Esophagus squamous epithelium (tissue), 5 donors: ENCODE results near the gene CHPT1. TPM values are rescaled to one million over a fixed set of nuclear protein-coding genes. Genes with fewer than 3 reads are reported as not detected.

ENCODE experiments used
- DNase-seq: peaks from one replicate; lab custom pipeline; 2025; lab: John Stamatoyannopoulos, UW
- H3K27ac ChIP-seq, 4 donors: fragments of 200-600 bp; sonication (generic); one replicate each; pipeline ENCODE4 v1.5.1; 2016 to 2019; ENCODE audit warnings: mild to moderate bottlenecking in 1 of 4
- H3K27me3 ChIP-seq, 4 donors: fragments of 200-600 bp; sonication (generic); 1 replicate in 3 of 4; 2 replicates in 1 of 4; pipeline versions ENCODE4 v1.5.1 to v1.6.0; 2017 to 2021; ENCODE audit warnings: antibody characterized with exemption in 1 of 4
- H3K36me3 ChIP-seq, 3 donors: fragments of 200-600 bp; sonication (generic); one replicate each; pipeline ENCODE4 v1.5.1; 2016 to 2019
- H3K4me1 ChIP-seq, 3 donors: fragments of 200-600 bp; sonication (generic); one replicate each; pipeline ENCODE4 v1.5.1; 2017 to 2019
- H3K4me3 ChIP-seq, 4 donors: fragments of 200-600 bp; sonication (generic); 1 replicate in 3 of 4; 2 replicates in 1 of 4; pipeline ENCODE4 v1.5.1; 2016 to 2019; ENCODE audit warnings: mild to moderate bottlenecking in 2 of 4, moderate library complexity in 1 of 4
- H3K9me3 ChIP-seq, 3 donors: fragments of 200-600 bp; sonication (generic); one replicate each; pipeline ENCODE4 v1.5.1; 2016 to 2019
- CTCF ChIP-seq, 6 experiments: fragments of 450-650 bp in 4 of 6; fragments of 200-600 bp in 2 of 6; sonication (generic) in 2 of 6; IDR thresholded peaks; one replicate each; pipeline ENCODE4 v1.5.1; 2016 to 2019; ENCODE audit warnings: antibody characterized with exemption in 6 of 6, mild to moderate bottlenecking in 4 of 6, moderate library complexity in 4 of 6
- POLR2A ChIP-seq, 4 donors: fragments of 450-650 bp; IDR thresholded peaks; one replicate each; pipeline ENCODE4 v1.6.1; 2017; ENCODE audit warnings: antibody characterized with exemption in 4 of 4, mild to moderate bottlenecking in 4 of 4, moderate library complexity in 3 of 4
- WGBS, 2 donors: methylation state at CpG; one replicate each; pipeline ENCODE4 v1.1.5; 2018; 5-methylcytosine and 5-hydroxymethylcytosine counted together
- intact Hi-C: fragments of 100-400 bp; cut with DNase I; formaldehyde crosslinking; loops from one replicate; pipeline ENCODE4 v1.15.0; 2022
- total RNA-seq, 4 donors: library from RNA; depleted of rRNA; stranded (reverse); fragments of >200 nt; gene quantifications; one replicate each; pipeline ENCODE4 v1.1.0, GENCODE V29; 2016
- donor health status: DM: yes; HTN: yes; CAD: no.

Gene CHPT1
- total RNA-seq, 4 donors from 2014 or later: 12.7 to 53.6 (median 27.0) TPM

- no peak for TF ChIP-seq CTCF (IDR thresholded peaks at IDR 0.05)
- no peak for TF ChIP-seq POLR2A (IDR thresholded peaks at IDR 0.05)
- Histone ChIP-seq H3K9me3 (no peaks in the 10 kb centered on the region), H3K4me1 (no peaks in the 10 kb centered on the region), H3K4me3 (no peak overlapping the region), H3K27me3 (no peaks in the 10 kb centered on the region), H3K27ac (no peak overlapping the region), H3K36me3 (peaks cover 0 to 84% (median 8%) of the 10 kb centered on the region in 3 donors)
- WGBS, 2 donors: 84 to 91% methylated on average over 1 of the region's 1 CpG
- intact Hi-C loops: no loop called here
- no peak for DNase-seq
These were observed 49.2 kb downstream of the CHPT1 start for GRCh38 chr12:101746661-101747060.

- intact Hi-C loops: no loop called here
- 40 to 71% methylated on average over 1 of the region's 1 CpG for WGBS, 2 donors
- Histone ChIP-seq H3K27me3 (no peaks in the 10 kb centered on the region), H3K4me1 (no peaks in the 10 kb centered on the region), H3K4me3 (no peak overlapping the region), H3K36me3 (peaks cover 0 to 94% (median 8%) of the 10 kb centered on the region in 3 donors), H3K9me3 (no peaks in the 10 kb centered on the region), H3K27ac (no peak overlapping the region)
- no peak for TF ChIP-seq CTCF (IDR thresholded peaks at IDR 0.05)
- no peak for TF ChIP-seq POLR2A (IDR thresholded peaks at IDR 0.05)
- no peak for DNase-seq
These were observed 50.3 kb downstream of the CHPT1 start for GRCh38 chr12:101747697-101748096.

DNA sequence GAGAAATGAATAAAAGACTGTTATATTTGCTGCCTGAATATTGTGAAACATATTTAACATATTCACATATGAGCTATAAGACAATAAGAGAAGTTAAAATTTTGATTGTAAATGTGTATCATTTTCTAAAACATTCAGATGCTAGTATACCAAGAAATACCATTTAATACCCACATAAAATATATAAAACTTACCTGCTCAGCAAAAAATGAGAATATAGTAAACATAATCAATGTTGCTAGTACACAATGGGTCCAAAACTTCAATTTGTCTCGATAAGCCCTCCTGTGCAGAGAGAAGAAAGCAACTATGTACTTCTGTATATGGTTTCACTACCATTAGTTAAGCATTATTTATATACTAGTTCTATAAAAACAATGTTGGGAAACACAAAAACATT is 51.5 kb downstream of the CHPT1 start:
- intact Hi-C loops: no loop called here
- WGBS, 2 donors: 95 to 97% methylated on average over 1 of the region's 1 CpG
- Histone ChIP-seq H3K27ac (no peak overlapping the region), H3K27me3 (no peaks in the 10 kb centered on the region), H3K36me3 (peaks cover 0 to 97% (median 7%) of the 10 kb centered on the region in 3 donors), H3K4me3 (no peak overlapping the region), H3K9me3 (no peaks in the 10 kb centered on the region), H3K4me1 (no peaks in the 10 kb centered on the region)
- no peak for DNase-seq
- no peak for TF ChIP-seq CTCF (IDR thresholded peaks at IDR 0.05)
- TF ChIP-seq POLR2A (IDR thresholded peaks at IDR 0.05): no peak

- H3K36me3 ChIP-seq: peaks cover 0 to 96% (median 4%) of the 10 kb centered on the region in 3 donors
- no peaks in the 10 kb centered on the region for H3K9me3 ChIP-seq
- no peaks in the 10 kb centered on the region for H3K27me3 ChIP-seq
- TF ChIP-seq POLR2A (IDR thresholded peaks at IDR 0.05) (no peak), CTCF (IDR thresholded peaks at IDR 0.05) (no peak)
- DNase-seq: no peak
- WGBS, 2 donors: 70 to 79% methylated on average over 4 of the region's 4 CpGs
- H3K4me3 ChIP-seq: no peak overlapping the region
- intact Hi-C loops: loop anchor here (10.0 kb wide), 2 partner anchors 315 to 345 kb away; partner anchors contain the start of gene ARL1
- no peaks in the 10 kb centered on the region for H3K4me1 ChIP-seq
- no peak overlapping the region for H3K27ac ChIP-seq
These were observed 52.2 kb downstream of the CHPT1 start for GRCh38 chr12:101749657-101750056.

- WGBS, 2 donors: 89 to 96% methylated on average over 4 of the region's 4 CpGs
- intact Hi-C loops: loop anchor here (10.0 kb wide), 2 partner anchors 315 to 345 kb away; partner anchors contain the start of gene ARL1
- no peak for DNase-seq
- no peak for TF ChIP-seq POLR2A (IDR thresholded peaks at IDR 0.05)
- Histone ChIP-seq H3K27ac (no peak overlapping the region), H3K9me3 (no peaks in the 10 kb centered on the region), H3K27me3 (no peaks in the 10 kb centered on the region), H3K36me3 (peaks cover 0 to 97% (median 4%) of the 10 kb centered on the region in 3 donors), H3K4me1 (no peaks in the 10 kb centered on the region), H3K4me3 (no peak overlapping the region)
These were observed 52.7 kb downstream of the CHPT1 start for GRCh38 chr12:101750152-101750551.
